ENCODE measurements around the gene FABP1.

Gene FABP1

GRCh38 chr2:88137833-88138232 is 10.0 kb upstream of the FABP1 start:
- DNase-seq (ENCODE audit: low read depth in 2 of 2) = no peak

- DNase-seq (ENCODE audit: low read depth in 2 of 2) = no peak
Observed at GRCh38 chr2:88136817-88137216, 9.0 kb upstream of the FABP1 start.

GRCh38 chr2:88133875-88134274 is 6.0 kb upstream of the FABP1 start:
- DNase-seq (ENCODE audit: low read depth in 2 of 2) = no peak

GRCh38 chr2:88131999-88132368 is 4.1 kb upstream of the FABP1 start:
- no peak for DNase-seq (ENCODE audit: low read depth in 2 of 2)

- no peak for DNase-seq (ENCODE audit: low read depth in 2 of 2)
Observed at GRCh38 chr2:88131201-88131998, 3.5 kb upstream of the FABP1 start.

GRCh38 chr2:88129313-88129959 is 1.6 kb upstream of the FABP1 start:
- DNase-seq (ENCODE audit: low read depth in 2 of 2) = no peak

- no peak for DNase-seq (ENCODE audit: low read depth in 2 of 2)
Observed at GRCh38 chr2:88128654-88129312, 921 bp upstream of the FABP1 start.

- no peak for DNase-seq (ENCODE audit: low read depth in 2 of 2)
Observed at GRCh38 chr2:88127638-88127887, 299 bp downstream of the FABP1 start.

GRCh38 chr2:88126772-88127637 is 857 bp downstream of the FABP1 start:
- DNase-seq (ENCODE audit: low read depth in 2 of 2) = no peak

- DNase-seq (ENCODE audit: low read depth in 2 of 2) = no peak
Observed at GRCh38 chr2:88125924-88126771, 1.7 kb downstream of the FABP1 start.

- DNase-seq (ENCODE audit: low read depth in 2 of 2) = no peak
Observed at GRCh38 chr2:88125344-88125923, 2.4 kb downstream of the FABP1 start.

- no peak for DNase-seq (ENCODE audit: low read depth in 2 of 2)
Observed at GRCh38 chr2:88123975-88124917, 3.6 kb downstream of the FABP1 start.

GRCh38 chr2:88123164-88123974 is 4.5 kb downstream of the FABP1 start:
- no peak for DNase-seq (ENCODE audit: low read depth in 2 of 2)

GRCh38 chr2:88122141-88122884 is 5.5 kb downstream of the FABP1 start:
- no peak for DNase-seq (ENCODE audit: low read depth in 2 of 2)

- DNase-seq (ENCODE audit: low read depth in 2 of 2) = no peak
Observed at GRCh38 chr2:88121678-88122077, 6.2 kb downstream of the FABP1 start.

GRCh38 chr2:88117973-88118372 is 9.9 kb downstream of the FABP1 start:
- no peak for DNase-seq (ENCODE audit: low read depth in 2 of 2)

- DNase-seq (ENCODE audit: low read depth in 2 of 2) = no peak
Observed at GRCh38 chr2:88116669-88117432, 11.0 kb downstream of the FABP1 start.

Data from stimulated activated CD4-positive, alpha-beta T cell treated with anti-CD3 and anti-CD28 coated beads, Interleukin-12 subunit alpha, Interleukin-12 subunit beta, amount 100 ng/mL, for 24 hours (primary cell).